Stimulated activated naive B cell treated with anti-CD40 and anti-IgM and Interleukin-4, amounts not matched to agents 10 μg/mL and 1 μg/mL and 100 μg/mL, for 72 hours (primary cell): ENCODE measurements around the gene RAB31.

ENCODE experiments used
- ATAC-seq, 2 donors: fragments of 150-1000 bp; cut with Tn5 transposase; replicated peaks; 2 replicates each; pipeline ENCODE4 v1.10.0; 2021; ENCODE audit warnings: moderate library complexity in 1 of 2
- DNase-seq: peaks from one replicate; pipeline ENCODE4 v3.0.0; 2021
- H3K27ac Mint-ChIP-seq: one replicate; pipeline ENCODE4 v1.8.0; 2022; ENCODE audit warnings: mild to moderate bottlenecking, mixed read lengths
- H3K27me3 Mint-ChIP-seq, 2 donors: one replicate each; pipeline ENCODE4 v1.8.0; 2022; ENCODE audit warnings: mixed read lengths in 2 of 2
- H3K36me3 Mint-ChIP-seq, 2 donors: one replicate each; pipeline ENCODE4 v1.8.0; 2022; ENCODE audit warnings: mixed read lengths in 2 of 2, mild to moderate bottlenecking in 1 of 2
- H3K4me1 Mint-ChIP-seq, 2 donors: one replicate each; pipeline ENCODE4 v1.8.0; 2022; ENCODE audit warnings: mixed read lengths in 2 of 2, mild to moderate bottlenecking in 1 of 2
- H3K4me3 Mint-ChIP-seq, 2 donors: one replicate each; pipeline ENCODE4 v1.8.0; 2022; ENCODE audit warnings: mild to moderate bottlenecking in 2 of 2, mixed read lengths in 2 of 2, moderate library complexity in 1 of 2
- H3K9me3 Mint-ChIP-seq, 2 donors: one replicate each; pipeline ENCODE4 v1.8.0; 2022; ENCODE audit warnings: mixed read lengths in 2 of 2, mild to moderate bottlenecking in 1 of 2

RAB31 gene

DNA sequence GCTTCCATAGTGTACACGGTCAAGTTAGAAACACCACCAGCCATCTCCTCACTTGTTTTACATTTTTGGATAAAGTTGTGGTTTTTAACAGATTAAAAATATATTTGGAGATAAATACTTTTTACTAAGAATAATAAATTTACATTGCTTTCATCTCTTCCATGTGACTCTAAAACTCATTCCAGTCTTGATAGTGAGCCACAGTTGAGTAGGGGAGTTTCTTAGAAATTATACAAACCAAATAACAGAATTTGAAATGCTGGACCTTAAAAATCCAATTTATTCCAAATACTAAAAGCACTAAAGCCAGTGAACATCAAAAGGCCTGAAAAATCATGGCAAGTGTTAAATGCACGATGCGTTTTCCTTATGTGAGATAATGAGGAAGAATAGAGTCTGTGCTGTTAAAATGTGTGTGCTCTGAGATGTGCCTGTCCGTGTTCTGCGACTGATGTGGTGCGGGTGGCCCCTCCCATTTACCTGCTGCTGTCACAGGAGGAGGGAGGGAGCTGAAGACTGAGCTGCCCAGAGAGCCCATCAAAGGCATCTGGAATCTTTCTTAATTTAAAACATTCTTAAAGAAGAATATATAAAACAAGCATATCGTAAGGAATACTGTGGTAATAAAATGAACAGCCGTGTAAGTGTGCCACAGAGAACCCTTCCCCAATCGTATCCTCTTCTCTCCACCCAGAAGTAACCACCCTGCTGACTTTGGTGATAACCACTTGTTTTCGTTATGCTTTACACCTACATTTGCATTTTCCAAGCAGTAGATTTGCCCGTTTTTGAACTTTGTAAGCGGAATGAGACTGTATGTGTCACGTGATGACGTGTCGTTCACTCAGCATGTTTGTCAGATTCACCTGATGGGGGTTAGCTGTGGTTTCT is 120.7 kb downstream of the RAB31 start:
- H3K36me3 Mint-ChIP-seq: peaks cover 9 to 17% of the 10 kb centered on the region in 2 donors
- ATAC-seq (no peak), DNase-seq (no peak)
- H3K9me3 Mint-ChIP-seq: peaks cover 0 to 3% of the 10 kb centered on the region in 2 donors
- H3K4me1 Mint-ChIP-seq: peaks cover 6 to 11% of the 10 kb centered on the region in 2 donors
- H3K4me3 Mint-ChIP-seq: no peak overlapping the region
- peaks cover 0 to 6% of the 10 kb centered on the region in 2 donors for H3K27me3 Mint-ChIP-seq
- H3K27ac Mint-ChIP-seq: no peak overlapping the region

DNA sequence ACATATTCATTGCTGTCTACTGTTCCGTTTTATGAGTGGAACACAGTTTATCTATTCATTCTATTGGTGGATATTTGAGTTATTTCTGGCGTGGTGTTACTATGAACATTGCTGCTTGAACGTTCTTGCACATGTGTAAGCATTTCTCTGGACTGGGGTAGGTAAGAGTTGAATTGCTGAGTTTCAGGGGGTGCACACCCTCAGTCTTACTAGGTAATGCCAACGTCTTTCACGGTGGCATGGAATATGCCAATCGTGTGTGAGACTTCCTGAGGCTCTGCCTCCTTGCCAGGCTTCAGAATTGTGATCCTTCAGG is 121.3 kb downstream of the RAB31 start:
- Mint-ChIP-seq H3K4me1 (peaks cover 6 to 11% of the 10 kb centered on the region in 2 donors), H3K27me3 (peaks cover 0 to 6% of the 10 kb centered on the region in 2 donors), H3K4me3 (no peak overlapping the region), H3K36me3 (peaks cover 9 to 17% of the 10 kb centered on the region in 2 donors), H3K27ac (no peak overlapping the region), H3K9me3 (peaks cover 0 to 3% of the 10 kb centered on the region in 2 donors)
- no peak for ATAC-seq
- DNase-seq: no peak

DNA sequence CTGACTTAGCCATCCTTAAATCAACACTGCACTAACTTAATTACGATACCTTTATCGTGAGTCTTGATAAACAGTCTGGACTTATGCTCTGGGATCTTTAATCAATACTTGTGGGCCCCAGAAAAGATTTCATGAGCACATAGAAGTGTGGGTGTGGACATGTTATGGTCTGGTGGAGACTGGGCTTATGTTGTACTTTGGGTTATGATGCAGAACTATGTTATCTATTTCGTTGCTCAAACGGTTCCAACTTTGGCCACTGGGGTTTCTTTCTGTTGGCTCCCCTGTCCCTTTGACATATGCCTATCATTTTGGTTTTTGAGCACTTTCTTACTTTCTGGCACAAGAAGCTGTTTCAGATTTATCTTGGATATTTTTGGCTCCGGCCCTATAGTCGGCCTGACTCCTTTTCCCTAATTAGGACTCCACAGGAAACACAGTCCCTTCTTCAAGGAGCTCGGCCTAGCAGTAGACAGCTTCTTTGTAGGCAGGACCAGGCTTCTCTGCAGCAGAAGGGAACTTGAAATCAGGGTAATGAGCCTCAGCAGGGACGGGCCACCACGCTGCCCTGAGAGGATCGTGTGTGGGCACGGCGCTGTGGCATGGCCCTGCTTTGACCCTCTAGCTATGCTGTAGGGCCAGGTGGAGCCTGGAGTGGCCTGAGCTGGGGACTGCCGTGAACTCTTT is 123.1 kb downstream of the RAB31 start:
- Mint-ChIP-seq H3K4me1 (peaks cover 0 to 3% of the 10 kb centered on the region in 2 donors), H3K9me3 (peaks cover 0 to 3% of the 10 kb centered on the region in 2 donors), H3K4me3 (no peak overlapping the region), H3K27me3 (peaks cover 0 to 6% of the 10 kb centered on the region in 2 donors), H3K36me3 (peaks cover 9 to 17% of the 10 kb centered on the region in 2 donors), H3K27ac (no peak overlapping the region)
- DNase-seq (no peak), ATAC-seq (peak in 1 of 2 donors; percentile 38)

DNA sequence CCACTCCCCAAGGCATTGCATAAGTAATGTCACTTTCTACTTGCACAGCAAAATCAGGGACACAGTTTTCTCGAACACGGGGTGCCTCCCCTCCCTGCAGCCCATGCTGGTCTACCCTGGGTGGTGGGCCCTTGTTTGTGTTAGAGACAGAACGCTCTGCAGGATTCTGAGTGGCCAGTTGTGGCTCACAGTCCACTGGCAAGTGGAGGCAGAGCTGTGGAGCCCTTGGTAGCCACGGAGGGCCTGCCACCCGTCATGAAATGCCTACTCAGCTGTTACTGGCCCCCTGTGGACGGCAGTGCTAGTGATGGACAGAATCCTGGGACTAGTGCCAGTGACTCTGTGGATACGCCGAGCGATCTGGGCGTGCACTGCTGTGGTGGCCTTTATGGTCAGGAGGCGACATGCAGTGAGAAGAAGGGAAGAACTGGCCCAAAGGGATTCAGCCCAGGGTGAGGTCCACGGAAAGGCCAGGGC is 123.7 kb downstream of the RAB31 start:
- ATAC-seq: no peak
- Mint-ChIP-seq H3K4me1 (peaks cover 0 to 3% of the 10 kb centered on the region in 2 donors), H3K36me3 (peaks cover 10 to 18% of the 10 kb centered on the region in 2 donors), H3K27ac (no peak overlapping the region), H3K27me3 (peaks cover 5 to 11% of the 10 kb centered on the region in 2 donors), H3K4me3 (no peak overlapping the region), H3K9me3 (peaks cover 0 to 3% of the 10 kb centered on the region in 2 donors)
- no peak for DNase-seq

DNA sequence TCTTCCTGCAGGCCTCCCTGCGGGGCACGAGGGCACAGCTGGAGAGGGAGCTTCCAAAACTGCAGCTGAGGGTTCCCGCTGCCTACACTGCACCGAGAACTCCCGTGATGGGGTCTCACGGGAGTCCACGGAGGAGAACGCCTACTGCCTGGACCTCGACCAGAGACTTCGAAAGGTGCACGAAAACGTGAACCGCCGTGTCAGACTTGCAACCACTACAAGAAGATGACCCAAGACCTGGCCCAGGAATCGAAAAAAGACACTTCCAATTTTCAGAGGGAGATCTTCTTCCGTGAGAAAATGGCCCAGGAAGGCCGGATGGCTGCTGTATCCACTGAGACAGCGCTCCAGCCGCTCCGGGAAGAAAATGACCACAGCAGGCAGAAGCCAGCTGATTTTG is 124.8 kb downstream of the RAB31 start:
- Mint-ChIP-seq H3K4me3 (no peak overlapping the region), H3K9me3 (peaks cover 0 to under 1% of the 10 kb centered on the region in 2 donors), H3K36me3 (peaks cover 11 to 22% of the 10 kb centered on the region in 2 donors), H3K27me3 (peaks cover 9 to 12% of the 10 kb centered on the region in 2 donors), H3K4me1 (peaks cover 0 to 1% of the 10 kb centered on the region in 2 donors), H3K27ac (no peak overlapping the region)
- ATAC-seq (no peak), DNase-seq (no peak)

DNA sequence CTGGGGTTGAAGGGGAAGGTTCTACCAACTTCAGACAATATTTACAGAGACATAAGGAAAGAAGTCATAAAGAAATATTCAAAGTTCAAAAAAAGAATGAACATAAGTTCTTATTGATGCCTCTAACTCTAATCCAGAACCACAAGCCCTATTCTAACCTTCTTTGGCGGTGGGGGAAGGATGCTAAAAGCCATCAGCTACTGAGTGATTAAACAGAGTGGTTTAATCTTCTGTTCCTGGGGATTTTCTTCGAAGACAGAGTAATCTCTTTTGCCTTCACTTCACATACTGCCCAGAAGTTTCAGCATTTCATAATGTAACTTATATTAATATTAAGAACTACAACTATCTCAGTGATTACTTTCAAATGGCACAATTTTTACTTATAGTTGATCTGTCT is 126.5 kb downstream of the RAB31 start:
- DNase-seq (no peak), ATAC-seq (no peak)
- no peaks in the 10 kb centered on the region for H3K4me1 Mint-ChIP-seq
- peaks cover 12 to 28% of the 10 kb centered on the region in 2 donors for H3K36me3 Mint-ChIP-seq
- H3K4me3 Mint-ChIP-seq: no peak overlapping the region
- peaks cover 9 to 10% of the 10 kb centered on the region in 2 donors for H3K27me3 Mint-ChIP-seq
- no peaks in the 10 kb centered on the region for H3K9me3 Mint-ChIP-seq
- no peak overlapping the region for H3K27ac Mint-ChIP-seq

DNA sequence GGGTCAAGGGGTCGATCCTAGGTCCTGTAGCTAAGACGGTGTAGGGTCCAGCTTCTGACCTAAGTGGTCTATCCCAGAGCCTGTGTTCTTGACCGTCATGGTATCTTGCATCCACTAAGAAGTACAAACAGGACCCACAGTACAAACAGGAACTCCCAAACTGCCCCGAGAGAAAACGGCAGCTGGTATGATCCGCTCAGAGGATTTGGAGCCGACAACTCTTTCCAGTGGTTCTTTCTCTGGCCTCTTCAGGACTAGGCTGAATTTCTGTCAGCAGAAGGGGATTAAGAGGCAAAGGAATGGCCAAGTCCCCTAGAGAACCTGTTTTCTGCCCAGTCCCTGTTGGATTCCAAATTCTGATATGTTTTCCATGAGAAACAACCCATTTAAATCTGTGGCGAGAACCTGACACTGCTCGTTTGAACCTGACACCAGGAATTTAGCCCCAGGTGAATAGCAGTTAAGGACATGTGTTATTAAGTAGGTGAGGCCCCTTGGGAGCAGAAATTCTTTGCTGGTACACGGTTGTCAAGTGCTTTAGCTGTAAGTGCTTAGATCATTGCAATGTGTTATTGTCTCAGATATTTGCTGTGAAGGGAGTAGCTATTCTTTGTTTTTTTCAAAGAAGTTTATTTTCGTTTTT is 127.1 kb downstream of the RAB31 start:
- ATAC-seq: no peak
- Mint-ChIP-seq H3K9me3 (no peaks in the 10 kb centered on the region), H3K27me3 (peaks cover 9 to 10% of the 10 kb centered on the region in 2 donors), H3K4me1 (no peaks in the 10 kb centered on the region), H3K36me3 (peaks cover 12 to 28% of the 10 kb centered on the region in 2 donors), H3K4me3 (no peak overlapping the region), H3K27ac (no peak overlapping the region)
- DNase-seq: no peak

DNA sequence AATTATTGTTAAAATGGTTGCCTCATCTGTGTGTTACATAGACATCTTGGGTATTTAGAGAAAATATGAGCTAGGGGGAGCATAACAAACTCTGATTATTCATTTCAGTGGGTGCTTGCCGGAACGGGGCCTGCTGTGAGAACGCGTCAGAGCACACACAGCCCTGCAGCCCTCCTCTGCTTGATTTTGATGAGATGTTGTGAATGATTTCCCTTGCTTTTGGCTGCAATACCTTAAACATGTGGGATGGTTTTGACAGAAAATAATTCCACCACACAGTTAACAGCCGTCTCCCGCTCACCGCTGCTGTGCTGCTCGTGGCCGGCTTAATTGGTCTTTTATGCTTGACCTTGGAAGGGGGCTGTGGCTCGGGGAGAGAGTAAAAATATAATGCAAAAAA is 127.7 kb downstream of the RAB31 start:
- no peaks in the 10 kb centered on the region for H3K9me3 Mint-ChIP-seq
- no peaks in the 10 kb centered on the region for H3K4me1 Mint-ChIP-seq
- H3K4me3 Mint-ChIP-seq: no peak overlapping the region
- peaks cover 9 to 10% of the 10 kb centered on the region in 2 donors for H3K27me3 Mint-ChIP-seq
- H3K36me3 Mint-ChIP-seq: peaks cover 12 to 26% of the 10 kb centered on the region in 2 donors
- no peak for ATAC-seq
- no peak for DNase-seq
- H3K27ac Mint-ChIP-seq: no peak overlapping the region

DNA sequence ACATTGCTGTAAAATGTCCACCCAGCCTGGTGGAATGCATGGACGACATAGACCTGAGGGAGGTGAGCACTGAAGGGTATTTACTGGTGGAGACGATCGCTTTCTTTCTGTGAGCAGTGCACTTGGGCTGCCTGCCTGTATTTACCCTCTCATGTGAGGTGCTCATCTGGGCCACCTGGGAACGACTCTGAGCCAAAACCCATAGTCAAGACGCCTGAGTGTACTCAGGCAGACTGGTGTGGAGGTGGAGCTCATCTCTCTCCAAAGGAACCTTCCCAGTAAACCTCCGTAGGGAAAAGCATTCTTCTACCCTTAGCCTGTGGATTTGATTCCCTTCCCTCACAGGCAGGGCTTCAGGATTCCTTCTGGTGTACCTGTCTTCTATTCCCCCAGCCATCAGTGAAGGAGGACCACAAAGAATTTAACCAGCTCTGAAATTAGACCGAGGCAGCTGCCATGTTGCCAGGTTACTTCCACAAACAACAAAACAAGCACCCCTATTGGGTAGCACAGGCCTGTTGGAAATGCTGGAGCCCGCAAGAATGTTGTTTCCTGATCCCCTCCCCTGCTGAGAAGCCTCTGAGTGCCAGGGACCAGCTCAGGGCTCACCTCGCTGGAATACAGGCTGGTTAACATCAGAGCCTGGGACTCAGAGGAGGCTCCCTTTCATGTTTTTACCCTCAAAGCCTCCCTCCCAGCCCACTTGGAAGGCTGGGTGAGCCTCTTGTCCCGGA is 130.2 kb downstream of the RAB31 start:
- Mint-ChIP-seq H3K27me3 (peaks cover 9 to 10% of the 10 kb centered on the region in 2 donors), H3K9me3 (no peaks in the 10 kb centered on the region), H3K36me3 (peaks cover 7 to 17% of the 10 kb centered on the region in 2 donors), H3K27ac (no peak overlapping the region), H3K4me3 (no peak overlapping the region), H3K4me1 (peaks cover 5 to 11% of the 10 kb centered on the region in 2 donors)
- DNase-seq (no peak), ATAC-seq (no peak)

DNA sequence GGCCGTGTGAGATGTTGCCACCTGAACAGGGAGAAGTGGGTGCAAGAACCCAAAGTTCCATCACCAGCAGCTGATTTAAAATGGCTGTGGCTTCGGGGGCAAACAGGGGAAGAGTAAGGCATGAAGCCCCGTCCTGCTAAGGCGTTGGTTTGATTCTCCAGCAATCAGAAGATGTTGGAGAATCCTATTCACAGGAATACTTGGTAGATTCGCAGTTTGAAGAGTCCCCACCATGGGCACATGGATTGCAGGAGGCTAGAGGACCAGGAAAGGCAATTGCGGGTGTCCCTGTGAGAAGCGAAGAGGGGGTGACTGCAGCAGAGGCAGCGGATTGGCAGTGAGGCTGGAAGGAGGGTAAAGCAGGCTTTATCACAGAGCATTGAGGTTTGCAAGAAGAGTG is 131.1 kb downstream of the RAB31 start:
- Mint-ChIP-seq H3K4me3 (no peak overlapping the region), H3K36me3 (peaks cover 8 to 14% of the 10 kb centered on the region in 2 donors), H3K27ac (no peak overlapping the region), H3K27me3 (peaks cover 9 to 10% of the 10 kb centered on the region in 2 donors), H3K9me3 (no peaks in the 10 kb centered on the region), H3K4me1 (peaks cover 5 to 11% of the 10 kb centered on the region in 2 donors)
- DNase-seq: no peak
- ATAC-seq: no peak

DNA sequence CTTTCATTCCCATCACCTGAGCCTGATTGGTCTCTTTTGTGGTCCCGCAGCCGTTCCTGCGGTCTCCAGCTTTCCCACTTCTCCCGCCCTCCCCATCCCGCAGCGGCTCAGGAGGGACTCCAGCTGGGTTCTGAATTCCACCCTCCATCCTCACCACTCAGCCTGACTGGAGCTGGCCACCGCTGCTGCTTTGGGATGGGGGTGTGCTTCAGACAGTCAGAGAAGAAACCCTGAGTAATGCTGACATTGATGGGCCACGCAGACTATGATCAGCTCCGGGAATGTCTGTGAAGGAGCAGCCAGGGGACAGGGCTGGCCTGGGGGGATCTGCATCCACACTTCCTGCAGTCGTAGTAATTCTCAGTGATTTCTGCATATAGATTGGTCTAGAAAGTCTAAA is 131.8 kb downstream of the RAB31 start:
- Mint-ChIP-seq H3K4me1 (peaks cover 5 to 11% of the 10 kb centered on the region in 2 donors), H3K9me3 (no peaks in the 10 kb centered on the region), H3K4me3 (no peak overlapping the region), H3K27ac (no peak overlapping the region), H3K36me3 (peaks cover 8 to 14% of the 10 kb centered on the region in 2 donors), H3K27me3 (peaks cover 9 to 10% of the 10 kb centered on the region in 2 donors)
- DNase-seq (no peak), ATAC-seq (no peak)

DNA sequence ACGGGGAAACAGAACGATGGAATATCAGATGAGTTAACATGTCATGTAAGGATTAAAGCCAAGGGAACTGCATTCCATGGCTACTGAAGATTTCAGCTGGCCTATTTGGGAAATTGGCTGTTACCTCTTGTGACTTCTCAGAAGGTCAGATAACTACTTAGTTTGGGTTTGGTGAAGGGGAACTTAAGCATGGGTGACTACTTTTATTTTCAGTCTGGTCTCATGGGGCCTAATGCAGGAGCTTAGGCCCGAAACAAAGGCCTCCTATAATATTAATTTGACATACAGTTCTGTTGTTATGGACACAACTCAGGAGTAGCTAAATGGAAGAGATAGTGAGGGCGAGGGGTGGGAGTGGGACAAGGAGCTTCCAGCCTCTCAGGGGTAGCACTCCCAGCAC is 133.7 kb downstream of the RAB31 start:
- H3K36me3 Mint-ChIP-seq: peaks cover 7 to 10% of the 10 kb centered on the region in 2 donors
- ATAC-seq: peak; percentile 71 to 73

DNA sequence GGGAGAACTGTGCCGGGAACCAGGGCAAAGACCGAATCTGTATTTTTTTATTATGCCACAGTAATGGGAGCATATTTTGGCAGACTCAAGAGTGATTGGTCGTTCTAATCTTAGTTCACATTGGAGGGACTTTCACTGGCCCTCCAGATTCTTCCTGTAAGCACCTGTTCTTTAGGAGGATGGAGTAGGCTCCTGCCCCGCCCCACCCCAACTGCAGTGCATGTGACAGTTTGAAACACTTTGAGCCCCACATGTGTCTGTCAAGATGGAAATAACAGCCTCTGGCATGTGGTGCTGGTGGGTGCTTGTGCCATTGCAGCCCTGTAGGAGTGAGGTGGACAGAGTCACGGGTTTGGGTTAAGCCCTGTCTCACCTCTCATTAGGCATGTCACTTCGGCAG is 134.3 kb downstream of the RAB31 start:
- H3K36me3 Mint-ChIP-seq: peaks cover 7 to 10% of the 10 kb centered on the region in 2 donors
- peaks cover 5 to 11% of the 10 kb centered on the region in 2 donors for H3K4me1 Mint-ChIP-seq
- H3K27ac Mint-ChIP-seq: no peak overlapping the region

More for the DNA sequence above, 133.7 kb downstream of the RAB31 start:
- no peak overlapping the region for H3K4me3 Mint-ChIP-seq
- no peak overlapping the region for H3K27ac Mint-ChIP-seq
- peaks cover 5 to 11% of the 10 kb centered on the region in 2 donors for H3K4me1 Mint-ChIP-seq
- DNase-seq: no peak
- peaks cover 4 to 7% of the 10 kb centered on the region in 2 donors for H3K27me3 Mint-ChIP-seq
- H3K9me3 Mint-ChIP-seq: no peaks in the 10 kb centered on the region

More for the DNA sequence above, 134.3 kb downstream of the RAB31 start:
- Mint-ChIP-seq H3K4me3 (no peak overlapping the region), H3K27me3 (peaks cover 5 to 7% of the 10 kb centered on the region in 2 donors), H3K9me3 (no peaks in the 10 kb centered on the region)
- ATAC-seq (no peak), DNase-seq (no peak)
